Epidermal melanocyte (primary cell): ENCODE results near the gene CIAPIN1.

ENCODE experiments used
- DNase-seq: peaks from one replicate; pipeline ENCODE4 v3.0.0; 2011; ENCODE audit warnings: low spot score; ENCODE audit not compliant: insufficient read length

The CIAPIN1 gene

DNA sequence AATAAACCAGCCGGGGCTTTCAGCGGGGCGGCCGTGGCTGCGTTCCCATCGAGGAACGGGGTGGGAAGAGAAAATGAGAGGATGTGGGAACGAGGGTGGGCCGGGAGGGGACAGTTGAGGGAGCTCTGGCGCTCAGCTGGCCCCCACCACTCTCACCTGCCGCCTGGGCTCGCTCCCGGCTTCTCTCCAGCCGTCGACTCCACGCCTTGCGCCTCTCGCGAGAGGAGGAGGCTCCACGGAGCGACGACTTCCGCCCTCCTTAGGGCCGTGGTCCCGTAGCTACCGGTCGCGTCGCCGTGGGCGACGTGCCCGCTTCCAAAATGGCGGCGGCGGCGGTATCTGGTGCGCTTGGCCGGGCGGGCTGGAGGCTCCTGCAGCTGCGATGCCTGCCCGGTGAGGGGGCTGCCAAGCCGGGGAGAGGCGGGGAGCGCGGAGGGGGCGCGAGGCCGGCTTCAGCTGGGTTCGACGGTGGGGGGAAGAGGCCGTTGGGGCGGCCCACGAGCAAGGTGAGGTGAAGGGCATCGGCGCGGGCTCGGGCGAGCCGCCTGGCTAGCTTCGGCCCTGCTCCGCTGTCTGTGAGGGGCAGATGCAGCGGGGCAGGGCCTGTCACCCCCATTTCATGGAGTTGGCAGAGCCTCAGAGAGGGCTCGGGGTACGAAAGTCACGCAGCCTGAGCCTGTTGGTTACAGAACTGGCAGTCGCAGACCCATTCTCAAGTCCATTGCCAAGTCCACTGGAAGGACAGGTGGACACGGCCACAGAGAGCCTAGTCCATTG is at the start of gene CIAPIN1, which contains the start of gene COQ9:
CIAPIN1 (minus strand) TSS at position 200 of the 777 bp plus-strand sequence. CDS start 6,457 bp downstream, outside the sequence.
COQ9 (plus strand) TSS at position 294 of the 777 bp plus-strand sequence; CDS start at position 321, 27 bp downstream.
- peak; percentile 88 for DNase-seq

DNA sequence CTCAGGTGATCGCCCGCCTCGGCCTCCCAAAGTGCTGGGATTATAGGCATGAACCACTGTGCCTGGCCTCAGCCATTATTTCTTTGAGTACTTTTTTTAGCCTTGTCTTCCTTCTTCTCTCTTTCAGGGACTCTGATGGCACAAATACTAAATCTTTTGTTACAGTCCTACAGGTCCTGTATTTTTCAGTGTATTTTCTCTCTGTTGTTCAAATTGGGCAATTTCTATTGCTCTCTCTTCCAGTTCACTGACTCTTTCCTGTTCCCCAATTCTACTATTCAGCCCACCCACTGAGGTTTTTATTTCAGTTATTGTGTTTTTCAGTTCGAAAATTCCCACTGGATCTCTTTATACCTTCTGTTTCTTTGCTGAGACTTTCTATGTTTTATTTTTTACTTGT is 46.6 kb upstream of the CIAPIN1 start:
- no peak for DNase-seq

DNA sequence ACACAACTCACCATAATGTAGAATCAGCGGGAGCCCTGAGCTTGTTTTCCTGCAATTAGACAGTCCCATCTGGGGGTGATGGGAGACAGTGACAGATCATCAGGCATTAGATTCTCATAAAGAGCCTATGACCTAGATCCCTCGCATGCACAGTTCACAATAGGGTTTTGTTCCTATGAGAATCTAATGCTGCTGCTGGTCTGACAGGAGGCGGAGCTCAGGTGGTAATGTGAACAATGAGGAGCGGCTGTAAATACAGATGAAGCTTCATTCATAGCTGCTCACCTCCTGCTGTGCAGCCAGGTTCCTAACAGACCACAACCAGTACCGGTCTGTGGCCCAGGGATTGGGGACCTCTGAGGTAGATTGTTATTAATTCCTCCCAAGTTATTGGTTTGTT is 42.0 kb upstream of the CIAPIN1 start:
- DNase-seq, result no peak

DNA sequence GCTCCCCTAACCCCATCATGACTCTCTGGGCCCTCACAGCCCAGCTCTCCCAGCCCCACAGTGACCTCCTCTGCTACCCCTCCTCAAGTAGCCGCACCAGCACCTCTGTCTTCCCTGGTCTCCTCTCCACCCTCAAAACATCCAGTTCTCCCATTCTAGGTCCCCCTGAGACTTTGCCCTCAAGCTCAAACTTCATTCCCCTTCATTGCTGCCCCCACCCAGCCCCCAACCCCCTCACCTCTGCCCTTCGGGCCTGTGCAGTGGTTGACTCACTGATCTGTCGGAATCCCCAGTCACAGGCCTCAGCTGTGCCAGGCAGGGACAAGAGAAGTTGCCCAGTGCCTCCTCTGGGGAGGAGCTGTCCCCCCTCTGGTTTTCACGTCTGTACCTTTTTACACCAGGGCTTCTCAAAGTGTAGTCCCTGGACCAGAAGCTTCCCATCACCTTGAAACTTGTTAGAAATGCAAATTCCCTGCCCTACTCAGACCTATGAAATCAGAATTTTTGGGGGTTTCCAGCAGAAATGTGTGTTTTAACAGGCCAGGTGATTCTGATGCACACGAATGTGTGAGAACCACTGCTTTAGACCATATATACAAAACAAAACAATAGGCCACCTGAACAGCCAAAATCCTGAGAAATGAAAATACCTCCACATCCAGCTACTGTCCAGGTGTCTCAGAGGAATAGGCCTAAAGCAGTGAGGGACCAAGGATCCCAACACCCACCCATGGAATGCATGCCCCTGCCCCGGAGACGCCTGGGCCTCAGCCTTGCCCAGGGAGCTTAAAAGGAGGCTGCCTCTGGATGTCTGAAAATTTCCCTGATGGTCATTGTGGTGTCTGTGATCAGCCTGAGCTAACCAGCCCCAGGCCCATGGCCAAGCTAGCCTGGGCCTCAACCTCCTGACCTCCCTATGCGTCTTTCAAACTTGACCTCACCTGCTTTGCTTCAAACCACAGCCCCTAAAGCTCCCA is 40.0 kb upstream of the CIAPIN1 start:
- DNase-seq, result no peak

GRCh38 chr16:57485916-57486857 is 39.0 kb upstream of the CIAPIN1 start, which contains the start of gene DOK4:
TSS of gene DOK4 (minus strand) at chr16:57486493. CDS start at chr16:57479507, 6,986 bp downstream.
- DNase-seq, result peak; percentile 97

- DNase-seq, result no peak
Measured at GRCh38 chr16:57485091-57485915, 38.1 kb upstream of the CIAPIN1 start.

GRCh38 chr16:57484515-57485005 is 37.4 kb upstream of the CIAPIN1 start:
- DNase-seq, result no peak

DNA sequence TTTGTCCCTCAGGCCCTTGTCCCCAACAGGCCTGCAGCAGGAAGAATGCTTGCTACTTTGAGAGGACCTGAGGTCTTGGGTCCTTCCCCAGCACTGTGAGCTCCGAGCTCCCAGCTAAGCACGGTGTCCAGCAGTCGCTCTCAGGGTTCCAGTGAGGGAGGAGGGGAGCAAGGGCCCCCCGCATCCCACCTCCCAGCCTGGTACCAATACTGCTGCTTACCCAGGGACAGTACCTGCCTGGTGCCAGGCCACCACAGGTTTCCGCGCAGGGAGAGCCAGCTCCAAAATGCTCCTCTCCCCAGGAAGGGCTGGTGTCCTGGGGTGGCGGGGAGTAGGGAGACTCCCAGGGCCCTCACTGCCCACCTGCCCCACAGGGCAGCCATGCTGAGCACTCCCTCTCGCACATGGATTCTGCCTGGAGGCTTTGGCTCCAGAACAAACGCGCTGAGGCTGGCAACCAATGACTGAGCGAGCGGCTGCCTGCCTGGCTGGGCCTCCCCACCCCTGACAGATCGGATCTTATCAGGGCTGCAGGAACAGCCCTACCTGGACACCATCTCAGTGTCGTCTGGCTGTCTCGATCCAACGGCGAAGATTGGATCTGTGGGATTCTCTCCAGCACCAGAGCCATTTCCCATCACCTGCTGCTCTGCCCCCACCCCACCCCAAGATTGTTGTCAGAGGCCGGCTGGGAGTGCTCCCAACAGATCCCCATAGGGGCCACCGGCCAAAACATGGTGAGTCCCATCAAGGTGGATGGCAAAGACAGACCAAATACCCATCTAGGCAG is 36.7 kb upstream of the CIAPIN1 start:
- no peak for DNase-seq

DNA sequence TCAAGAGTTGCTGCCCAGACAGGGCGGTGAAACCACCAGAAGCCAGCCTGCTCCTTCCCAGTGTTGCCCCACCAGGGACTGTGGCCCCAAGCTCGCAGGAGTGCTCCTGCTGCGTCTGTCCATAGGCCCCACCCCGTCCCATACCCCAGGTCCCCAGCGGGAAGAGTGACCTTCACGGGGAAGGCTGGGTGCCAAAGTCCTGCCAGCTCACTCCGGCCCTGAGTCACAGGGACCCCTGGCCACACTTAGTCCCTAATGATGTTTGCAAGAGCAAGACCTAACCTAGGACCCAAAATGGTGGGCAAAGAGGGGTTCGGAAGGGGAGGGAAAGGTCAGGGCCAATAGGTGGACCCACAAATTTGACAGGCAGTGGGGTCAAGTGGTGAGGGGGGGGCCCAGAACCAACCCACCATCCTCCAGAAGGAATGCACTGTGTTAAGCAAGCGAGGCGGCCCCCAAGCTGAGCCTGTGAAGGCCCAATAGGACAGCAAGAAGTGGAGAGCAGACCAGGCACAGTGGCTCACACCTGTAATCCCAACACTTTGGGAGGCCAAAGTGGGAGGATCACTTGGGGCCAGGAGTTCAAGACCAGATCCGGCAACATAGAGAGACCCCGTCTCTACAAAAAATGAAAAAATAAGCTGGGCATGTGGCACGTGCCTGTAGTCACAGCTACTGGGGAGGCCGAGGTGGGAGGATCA is 35.8 kb upstream of the CIAPIN1 start:
- DNase-seq, result no peak

- no peak for DNase-seq
Measured at GRCh38 chr16:57481421-57481820, 34.2 kb upstream of the CIAPIN1 start.

- no peak for DNase-seq
Measured at GRCh38 chr16:57480754-57481230, 33.6 kb upstream of the CIAPIN1 start.

DNA sequence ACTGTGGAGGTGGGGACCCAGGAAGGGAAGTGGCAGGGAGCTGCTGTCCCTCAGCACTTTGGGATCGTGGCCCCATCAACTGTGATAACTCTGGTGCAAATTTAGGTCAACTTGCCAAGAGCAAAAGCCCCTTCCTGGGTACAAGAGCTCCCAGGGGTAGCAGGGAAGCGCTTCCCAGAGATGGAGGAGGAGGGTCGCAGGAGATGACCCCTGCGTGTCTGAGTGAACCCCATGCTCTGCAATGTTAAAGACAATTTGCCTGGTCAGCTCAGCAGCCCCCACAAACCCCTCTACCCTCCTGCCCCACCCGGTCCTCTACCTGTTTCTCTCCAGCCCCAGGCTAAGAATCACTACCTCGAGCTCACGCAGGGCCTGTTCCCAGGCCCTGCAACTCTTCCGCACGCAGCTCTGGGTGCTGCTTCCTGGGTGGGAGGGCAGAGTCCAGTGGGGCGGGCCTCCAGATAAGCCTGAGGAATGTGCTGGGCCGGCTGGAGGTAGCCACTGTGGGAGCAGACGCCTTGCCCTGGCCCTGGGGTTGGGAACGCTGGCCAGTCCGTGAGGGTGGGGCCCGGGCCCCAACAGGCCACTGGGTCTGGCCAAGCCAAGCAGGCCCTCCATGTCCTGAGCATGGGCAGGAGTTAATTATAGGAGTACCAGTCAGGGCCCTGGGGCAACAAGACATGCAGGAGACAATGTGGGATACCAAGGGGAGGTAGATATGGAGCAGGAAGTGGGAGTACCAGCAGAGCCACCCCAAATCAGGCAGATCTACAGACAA is 33.0 kb upstream of the CIAPIN1 start:
- peak; percentile 35 for DNase-seq

- DNase-seq, result peak; percentile 44
Measured at GRCh38 chr16:57479205-57479975, 32.2 kb upstream of the CIAPIN1 start.

- DNase-seq, result no peak
Measured at GRCh38 chr16:57478396-57479204, 31.4 kb upstream of the CIAPIN1 start.

GRCh38 chr16:57477531-57478202 is 30.5 kb upstream of the CIAPIN1 start:
- no peak for DNase-seq
